GM19395 (cell line): ENCODE data around the gene NR2C2AP.

Source experiments
- ATAC-seq: cut with Tn5 transposase; IDR thresholded peaks from one replicate; pipeline ENCODE4 v1.9.1; 2021; ENCODE audit warnings: mild to moderate bottlenecking, moderate library complexity; ENCODE audit not compliant: unreplicated experiment

NR2C2AP gene

GRCh38 chr19:19215792-19216191, 12.6 kb upstream of the NR2C2AP start:
- ATAC-seq: no peak

DNA sequence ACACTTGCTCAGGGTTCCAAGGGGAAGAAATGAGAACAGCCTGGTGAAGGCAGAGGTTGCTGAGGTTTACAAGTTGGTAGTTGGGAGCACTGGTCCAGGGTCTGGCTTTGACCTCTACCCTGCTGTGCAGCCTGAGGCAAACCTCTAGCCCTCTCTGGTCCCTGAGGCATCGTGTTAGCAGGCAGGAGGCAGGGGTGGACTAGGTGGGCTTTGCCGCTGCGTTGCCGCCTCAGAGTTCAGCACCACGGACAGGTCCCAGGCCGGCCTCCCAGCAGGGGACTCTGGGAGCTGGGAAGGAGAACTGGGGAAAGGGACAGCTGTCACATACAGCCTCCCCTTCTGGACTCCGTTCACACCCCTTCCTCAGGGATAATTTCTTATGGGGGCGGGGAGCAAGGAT, 11.7 kb upstream of the NR2C2AP start:
- ATAC-seq: no peak

- ATAC-seq: no peak
Measured at GRCh38 chr19:19214159-19214490, 10.9 kb upstream of the NR2C2AP start.

- ATAC-seq: no peak
Measured at GRCh38 chr19:19213426-19214158, 10.4 kb upstream of the NR2C2AP start.

DNA sequence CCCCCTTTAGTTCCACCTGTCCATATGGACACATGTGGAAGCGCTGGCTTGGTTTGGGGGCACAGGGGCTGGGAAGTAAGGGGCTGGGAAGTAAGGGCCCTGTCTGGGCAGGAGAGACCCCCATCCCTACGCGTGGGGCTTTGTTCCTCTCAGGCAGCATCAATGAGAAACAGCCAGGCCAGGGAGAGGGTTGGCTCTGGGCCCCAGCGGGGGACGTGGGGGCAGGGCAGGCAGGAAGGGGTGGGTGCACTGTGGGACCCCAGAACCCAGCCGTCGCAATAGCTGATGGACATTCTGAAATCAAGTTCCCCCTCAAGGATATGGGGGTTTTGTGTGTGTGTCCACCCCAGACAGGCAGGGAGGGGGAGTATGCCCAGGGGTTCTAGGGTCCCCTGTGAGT, 9.7 kb upstream of the NR2C2AP start:
- no peak for ATAC-seq

GRCh38 chr19:19211499-19212420, 8.5 kb upstream of the NR2C2AP start, which contains the start of gene NCAN:
TSS of gene NCAN (plus strand) at chr19:19211958. CDS start at chr19:19216954, 4,996 bp downstream.
- no peak for ATAC-seq

DNA sequence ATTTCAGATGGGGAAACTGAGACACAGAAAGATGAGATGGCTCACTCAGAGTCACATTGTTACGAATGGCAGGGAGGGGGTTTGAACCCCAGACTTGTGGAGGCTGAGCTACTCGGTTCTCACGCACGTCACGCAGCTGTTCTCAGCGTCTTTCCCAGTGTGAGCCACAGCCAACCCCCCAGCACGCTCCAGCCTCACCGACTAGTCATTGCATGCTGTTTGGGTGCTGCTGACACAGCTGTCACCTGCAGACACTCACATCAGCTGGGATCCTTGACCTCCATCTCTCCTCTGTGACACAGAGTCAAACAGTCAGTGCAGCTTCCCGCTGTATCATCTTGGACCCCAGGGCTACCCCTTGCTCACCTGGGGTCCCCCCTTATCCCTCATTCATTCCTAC, 6.2 kb upstream of the NR2C2AP start:
- ATAC-seq: no peak

GRCh38 chr19:19207637-19208572, 4.7 kb upstream of the NR2C2AP start:
- no peak for ATAC-seq

GRCh38 chr19:19206938-19207337, 3.7 kb upstream of the NR2C2AP start:
- no peak for ATAC-seq

DNA sequence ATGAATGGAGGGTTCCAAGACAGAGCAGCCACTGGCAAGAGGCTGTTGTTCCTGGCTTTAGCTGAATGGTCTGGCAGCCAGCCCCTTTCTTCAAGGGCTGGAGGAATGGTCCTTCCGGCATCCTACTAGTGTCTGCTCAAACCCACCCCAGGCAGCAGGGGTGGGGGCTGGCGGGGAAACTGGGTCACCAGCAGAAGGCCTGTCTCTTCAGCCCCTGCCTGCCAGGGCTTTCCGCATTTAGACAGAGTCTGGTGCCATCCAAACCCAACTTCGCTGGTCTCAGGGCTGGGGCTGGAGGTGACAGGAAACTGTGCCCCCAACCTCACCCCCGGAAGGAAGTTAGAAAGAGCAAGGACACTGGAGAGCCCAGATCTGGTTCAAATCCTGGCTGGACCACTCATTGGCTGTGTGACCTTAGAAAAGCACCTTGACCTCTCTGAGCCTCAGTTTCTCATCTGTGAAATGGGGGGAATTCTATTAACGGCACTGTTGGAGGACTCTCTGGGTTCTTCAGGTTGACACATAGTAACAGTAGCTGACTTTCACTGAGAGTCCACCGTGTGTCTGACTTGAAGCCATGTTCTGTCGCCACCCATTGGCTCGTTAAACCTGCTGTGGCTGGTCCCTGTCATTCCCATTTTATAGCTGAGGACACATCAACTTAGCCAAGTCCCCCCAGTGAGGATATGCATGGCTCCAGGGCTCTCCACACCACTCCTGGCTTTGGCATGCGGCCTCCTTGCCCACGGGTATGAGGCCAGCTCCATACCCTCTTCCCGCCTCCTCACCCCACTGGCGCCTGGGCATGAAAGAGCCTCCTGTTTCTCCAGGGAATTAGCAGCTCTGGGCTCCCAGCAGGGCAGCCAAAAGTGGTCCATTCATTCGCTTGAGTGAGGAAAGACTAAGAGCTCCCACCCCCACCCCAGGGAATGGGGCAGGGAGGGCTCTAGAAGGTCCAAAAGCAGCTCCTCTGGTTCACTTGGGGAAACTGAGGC, 2.5 kb upstream of the NR2C2AP start:
- no peak for ATAC-seq

DNA sequence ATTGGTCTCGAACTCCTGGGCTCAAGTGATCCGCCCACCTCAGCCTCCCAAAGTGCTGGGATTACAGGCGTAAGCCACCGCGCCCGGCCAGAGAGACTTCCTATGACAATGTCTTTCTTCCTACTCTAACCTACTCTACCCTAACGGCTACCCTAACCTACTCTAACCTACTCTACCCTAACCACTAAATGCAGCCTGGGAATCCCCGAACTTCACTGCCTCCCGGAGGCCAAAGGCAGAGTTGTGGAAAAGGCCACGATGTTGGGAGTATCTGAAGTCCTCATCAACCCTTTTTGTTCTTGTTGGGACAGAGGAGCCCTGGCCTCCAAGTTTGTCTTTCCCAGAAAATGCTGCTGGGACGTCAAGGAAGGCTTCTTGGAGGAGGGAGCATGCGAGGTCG, 967 bp upstream of the NR2C2AP start:
- ATAC-seq: no peak

GRCh38 chr19:19202707-19203011, 555 bp downstream of the NR2C2AP start:
- no peak for ATAC-seq

GRCh38 chr19:19201697-19202630, 1.2 kb downstream of the NR2C2AP start:
- no peak for ATAC-seq

- ATAC-seq: no peak
Measured at GRCh38 chr19:19193926-19194325, 9.3 kb downstream of the NR2C2AP start.

DNA sequence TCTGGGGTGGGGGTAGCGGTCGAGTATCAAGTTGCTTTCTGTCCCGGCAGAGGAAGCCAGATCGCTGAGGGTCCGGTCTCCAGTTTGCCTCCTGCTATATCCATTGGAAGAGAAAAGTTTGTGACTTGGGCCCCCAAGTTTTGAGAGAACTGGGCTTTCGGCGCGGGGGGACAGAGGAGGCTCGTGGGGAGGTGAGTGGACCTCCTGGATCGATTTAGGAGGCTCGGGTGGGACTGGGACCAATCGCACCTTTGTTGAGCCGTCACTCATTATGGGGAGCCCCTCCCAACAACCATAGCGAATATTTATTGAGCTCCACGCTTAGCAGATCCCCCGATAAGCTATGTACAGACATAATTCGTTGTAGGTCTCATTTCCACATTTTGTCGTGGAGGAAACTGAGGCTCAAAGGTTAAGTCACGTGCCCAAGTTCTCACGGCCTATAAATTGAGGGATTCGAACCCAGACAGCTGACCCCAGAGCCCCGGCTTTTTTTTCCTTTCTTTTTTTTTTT, 10.2 kb downstream of the NR2C2AP start:
- ATAC-seq: peak; percentile 1

GRCh38 chr19:19192078-19192882, 10.9 kb downstream of the NR2C2AP start, which contains the start of the genes BORCS8 and RFXANK:
TSS of gene BORCS8 (minus strand) at chr19:19192152. CDS start at chr19:19192117, 35 bp downstream.
TSS of gene RFXANK (plus strand) at chr19:19192258. CDS start at chr19:19193947, 1,689 bp downstream.
- peak; percentile 81 for ATAC-seq

GRCh38 chr19:19191768-19192077, 11.5 kb downstream of the NR2C2AP start:
- no peak for ATAC-seq

GRCh38 chr19:19186742-19187141, 16.5 kb downstream of the NR2C2AP start:
- ATAC-seq: no peak
